ENCODE results near the gene TAF4. TPM values are rescaled to one million over a fixed set of nuclear protein-coding genes. Genes with fewer than 3 reads are reported as not detected.

TAF4 gene
- total and polyA plus RNA-seq, 8 donors, result 5.7 to 15.2 (median 8.4) TPM

GRCh38 chr20:62104791-62105345 lies 39.2 kb upstream of the TAF4 start:
- ATAC-seq (peak in 1 of 4 donors; percentile 24), DNase-seq (no peak), FAIRE-seq (no peak)
- Histone ChIP-seq H3K36me3 (no peaks in the 10 kb centered on the region), H3K4me1 (no peaks in the 10 kb centered on the region), H3K27ac (no peak overlapping the region), H3K4me3 (no peak overlapping the region), H3K9me3 (no peaks in the 10 kb centered on the region), H3K27me3 (no peaks in the 10 kb centered on the region)
- intact Hi-C loops (cut with DNase I), result no loop called here
- 35 to 39% methylated on average over 7 of the region's 7 CpGs for WGBS, 2 donors
- TF ChIP-seq CTCF (IDR thresholded peaks at IDR 0.05), result no peak

DNA sequence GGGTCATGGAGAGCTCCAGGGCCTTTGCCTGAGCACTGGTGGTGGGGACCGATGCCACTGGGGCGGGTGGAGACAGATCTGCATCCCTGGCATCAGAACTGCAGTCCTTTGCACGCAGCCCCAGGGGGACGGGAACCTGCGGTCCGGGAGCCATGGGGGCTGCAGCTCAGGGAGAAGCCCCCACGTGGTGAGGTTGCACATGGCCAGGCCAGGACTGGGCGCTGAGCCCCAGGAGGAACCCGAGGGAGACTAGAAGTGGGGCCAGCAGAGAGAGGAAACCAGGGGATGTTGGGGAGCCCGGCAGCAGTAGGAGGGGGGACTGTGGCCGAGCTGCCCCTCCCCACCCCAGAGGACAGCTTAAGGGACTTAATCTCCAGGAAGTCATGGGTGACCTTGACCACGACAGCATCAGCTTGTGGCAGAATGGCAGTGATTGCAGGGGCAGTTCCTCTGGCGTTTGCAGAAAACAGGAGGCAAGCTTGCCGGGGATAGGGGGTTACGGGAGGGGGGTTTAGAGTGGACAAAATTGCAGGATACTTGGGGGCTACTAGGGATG lies 38.6 kb upstream of the TAF4 start:
- intact Hi-C loops (cut with DNase I), result no loop called here
- no peak for DNase-seq
- TF ChIP-seq CTCF (IDR thresholded peaks at IDR 0.05), result no peak

GRCh38 chr20:62103508-62104233 lies 38.0 kb upstream of the TAF4 start:
- intact Hi-C loops (cut with DNase I), result no loop called here
- H3K36me3 ChIP-seq, result no peaks in the 10 kb centered on the region
- H3K4me1 ChIP-seq, result no peaks in the 10 kb centered on the region
- FAIRE-seq (no peak), ATAC-seq (no peak), DNase-seq (no peak)
- H3K4me3 ChIP-seq, result no peak overlapping the region
- 72 to 73% methylated on average over 21 of the region's 21 CpGs for WGBS, 2 donors
- no peaks in the 10 kb centered on the region for H3K27me3 ChIP-seq
- H3K9me3 ChIP-seq, result no peaks in the 10 kb centered on the region
- H3K27ac ChIP-seq, result no peak overlapping the region
- no peak for TF ChIP-seq CTCF (IDR thresholded peaks at IDR 0.05)

More for the DNA sequence above, 38.6 kb upstream of the TAF4 start:
- H3K4me3 ChIP-seq, result no peak overlapping the region
- H3K36me3 ChIP-seq, result no peaks in the 10 kb centered on the region
- no peaks in the 10 kb centered on the region for H3K4me1 ChIP-seq
- whole genome bisulfite sequencing, 2 donors, result 44% methylated on average over 15 of the region's 15 CpGs
- FAIRE-seq, result no peak
- H3K27ac ChIP-seq, result no peak overlapping the region
- H3K9me3 ChIP-seq, result no peaks in the 10 kb centered on the region
- H3K27me3 ChIP-seq, result no peaks in the 10 kb centered on the region
- no peak for ATAC-seq

DNA sequence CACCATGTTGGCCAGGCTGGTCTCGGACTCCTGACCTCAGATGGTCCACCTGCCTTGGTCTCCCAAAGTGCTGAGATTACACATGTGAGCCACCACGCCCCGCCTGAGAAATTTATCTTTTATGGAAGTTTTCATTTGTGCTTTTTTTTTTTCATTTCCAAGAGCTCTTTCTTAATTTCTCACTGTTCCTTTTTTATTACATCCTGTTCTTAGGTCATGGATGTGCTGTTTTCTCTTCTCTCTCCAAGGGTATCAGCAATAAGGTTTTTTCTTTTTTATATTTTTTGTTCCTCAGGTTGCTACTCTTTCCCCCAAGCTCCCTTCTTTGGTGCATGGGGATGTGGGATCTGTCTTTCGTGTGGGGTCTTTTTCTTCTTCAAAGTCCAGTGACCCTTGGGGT lies 35.4 kb upstream of the TAF4 start:
- TF ChIP-seq CTCF (IDR thresholded peaks at IDR 0.05), result no peak
- H3K4me1 ChIP-seq, result no peaks in the 10 kb centered on the region
- ATAC-seq (no peak), FAIRE-seq (no peak), DNase-seq (no peak)
- no peak overlapping the region for H3K4me3 ChIP-seq
- H3K27ac ChIP-seq, result no peak overlapping the region
- intact Hi-C loops (cut with DNase I), result no loop called here
- H3K36me3 ChIP-seq, result no peaks in the 10 kb centered on the region
- no peaks in the 10 kb centered on the region for H3K27me3 ChIP-seq
- 88 to 91% methylated on average over 4 of the region's 4 CpGs for WGBS, 2 donors
- H3K9me3 ChIP-seq, result no peaks in the 10 kb centered on the region

GRCh38 chr20:62097881-62098407 lies 32.3 kb upstream of the TAF4 start:
- Histone ChIP-seq H3K4me1 (no peaks in the 10 kb centered on the region), H3K27me3 (no peaks in the 10 kb centered on the region), H3K4me3 (no peak overlapping the region), H3K9me3 (no peaks in the 10 kb centered on the region), H3K36me3 (no peaks in the 10 kb centered on the region), H3K27ac (no peak overlapping the region)
- WGBS, 2 donors, result 83 to 84% methylated on average over 16 of the region's 16 CpGs
- peak in 1 of 6 donors; percentile 25 for DNase-seq
- no peak for TF ChIP-seq CTCF (IDR thresholded peaks at IDR 0.05)
- no peak for FAIRE-seq
- no peak for ATAC-seq
- intact Hi-C loops (cut with DNase I), result no loop called here
